Keratinocyte (primary cell): ENCODE measurements around the gene YAF2.

Experiments
- CTCF ChIP-seq, 3 experiments: IDR thresholded peaks in 1 of 3; conservative IDR thresholded peaks in 1 of 3; optimal IDR thresholded peaks in 1 of 3; 2 replicates in 2 of 3; 3 replicates in 1 of 3; pipeline versions ENCODE3 to v1.5.1; 2011; ENCODE audit warnings: low read length in 3 of 3, mild to moderate bottlenecking in 3 of 3, moderate library complexity in 2 of 3, control low read depth in 1 of 3, inconsistent platforms in 1 of 3; ENCODE audit not compliant: insufficient read depth in 2 of 3; ENCODE audit errors: extremely low read depth in 1 of 3
- EZH2 ChIP-seq: IDR thresholded peaks from one replicate; pipeline ENCODE4 v1.6.1; 2012; ENCODE audit warnings: inconsistent platforms, mild to moderate bottlenecking, low read length, moderate library complexity

GRCh38 chr12:42143452-42144157 is 94.4 kb downstream of the YAF2 start:
- no peak for TF ChIP-seq CTCF (optimal IDR thresholded peaks at IDR 0.05 in 1 of 3, IDR thresholded peaks at IDR 0.05 in 1 of 3, conservative IDR thresholded peaks at IDR 0.05 in 1 of 3; ENCODE audit: extremely low read depth in 1 of 3, insufficient read depth in 2 of 3, low read length in 3 of 3)
- no peak for TF ChIP-seq EZH2
